Measurements from ENCODE around the gene PRRX2. TPM values are rescaled to one million over a fixed set of nuclear protein-coding genes. Genes with fewer than 3 reads are reported as not detected.
"Not testable (repeated sequence)": the region's sequence is repeated elsewhere in the genome, so short reads cannot be mapped to it uniquely, and the experiment has no call there.

PRRX2 gene
- total RNA-seq, 4 donors from 2014 or later = 9.6 to 32.1 (median 14.9) TPM

DNA sequence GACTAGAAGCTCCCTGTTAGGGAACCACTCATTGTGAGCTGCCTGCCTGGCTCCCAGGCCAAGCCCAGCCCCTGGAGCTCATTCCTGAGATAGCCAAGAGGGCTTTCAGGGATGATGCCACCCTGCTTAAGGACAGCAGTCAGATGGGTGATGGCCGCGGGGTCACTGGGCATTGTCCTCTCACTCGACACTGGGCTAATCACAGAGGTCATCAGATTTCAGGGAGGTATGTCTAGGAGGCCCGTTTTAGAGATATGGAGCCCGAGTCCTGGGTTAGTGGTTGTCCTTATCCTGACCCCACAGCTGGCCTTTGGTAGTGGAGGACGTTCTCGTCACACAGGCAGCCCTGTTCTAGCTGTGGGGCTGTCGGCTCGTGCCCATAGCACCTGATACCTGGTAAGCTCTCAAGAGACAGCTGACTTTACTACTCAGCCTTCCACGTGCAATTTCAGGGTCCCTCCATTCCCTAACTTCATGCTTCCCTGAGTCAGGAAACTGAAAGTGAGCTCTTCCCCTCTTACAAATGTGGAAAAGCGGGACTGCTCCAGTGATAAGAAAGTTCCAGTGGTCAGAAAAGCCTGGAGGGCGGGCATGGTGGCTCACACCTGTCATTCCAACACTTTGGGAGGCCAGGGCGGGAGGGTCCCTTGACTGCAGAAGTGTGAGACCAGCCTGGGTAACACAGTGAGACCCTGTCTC, 94.5 kb downstream of the PRRX2 start:
- H3K27ac ChIP-seq = no peak overlapping the region
- no peak for DNase-seq (ENCODE audit: low spot score in 2 of 2)
- WGBS, 2 donors = 76 to 85% methylated on average over 9 to 12 of the region's 13 CpGs

GRCh38 chr9:129760784-129761183, 95.3 kb downstream of the PRRX2 start:
- DNase-seq (ENCODE audit: low spot score in 2 of 2); H3K27me3 ChIP-seq; H3K4me3 ChIP-seq; H3K27ac ChIP-seq; H3K9me3 ChIP-seq; H3K36me3 ChIP-seq: not testable (repeated sequence)
- 91 to 95% methylated on average over 7 of the region's 7 CpGs for WGBS, 2 donors
- H3K4me1 ChIP-seq = peaks cover 0 to 37% (median 7%) of the 10 kb centered on the region in 4 donors

More for the DNA sequence above, 94.5 kb downstream of the PRRX2 start:
- no peaks in the 10 kb centered on the region for H3K27me3 ChIP-seq
- no peaks in the 10 kb centered on the region for H3K36me3 ChIP-seq
- peaks cover 0 to 37% (median 7%) of the 10 kb centered on the region in 4 donors for H3K4me1 ChIP-seq
- no peak overlapping the region for H3K4me3 ChIP-seq
- no peaks in the 10 kb centered on the region for H3K9me3 ChIP-seq
- TF ChIP-seq, protein P1, sequence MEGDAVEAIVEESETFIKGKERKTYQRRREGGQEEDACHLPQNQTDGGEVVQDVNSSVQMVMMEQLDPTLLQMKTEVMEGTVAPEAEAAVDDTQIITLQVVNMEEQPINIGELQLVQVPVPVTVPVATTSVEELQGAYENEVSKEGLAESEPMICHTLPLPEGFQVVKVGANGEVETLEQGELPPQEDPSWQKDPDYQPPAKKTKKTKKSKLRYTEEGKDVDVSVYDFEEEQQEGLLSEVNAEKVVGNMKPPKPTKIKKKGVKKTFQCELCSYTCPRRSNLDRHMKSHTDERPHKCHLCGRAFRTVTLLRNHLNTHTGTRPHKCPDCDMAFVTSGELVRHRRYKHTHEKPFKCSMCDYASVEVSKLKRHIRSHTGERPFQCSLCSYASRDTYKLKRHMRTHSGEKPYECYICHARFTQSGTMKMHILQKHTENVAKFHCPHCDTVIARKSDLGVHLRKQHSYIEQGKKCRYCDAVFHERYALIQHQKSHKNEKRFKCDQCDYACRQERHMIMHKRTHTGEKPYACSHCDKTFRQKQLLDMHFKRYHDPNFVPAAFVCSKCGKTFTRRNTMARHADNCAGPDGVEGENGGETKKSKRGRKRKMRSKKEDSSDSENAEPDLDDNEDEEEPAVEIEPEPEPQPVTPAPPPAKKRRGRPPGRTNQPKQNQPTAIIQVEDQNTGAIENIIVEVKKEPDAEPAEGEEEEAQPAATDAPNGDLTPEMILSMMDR (IDR thresholded peaks at IDR 0.05) = no peak
- no peak for TF ChIP-seq POLR2A (IDR thresholded peaks at IDR 0.05)
- TF ChIP-seq EP300 (IDR thresholded peaks at IDR 0.05) = no peak

GRCh38 chr9:129761293-129761900, 96.0 kb downstream of the PRRX2 start:
- no peak for TF ChIP-seq POLR2A (IDR thresholded peaks at IDR 0.05)
- TF ChIP-seq, protein P1 (IDR thresholded peaks at IDR 0.05) = no peak
- TF ChIP-seq EP300 (IDR thresholded peaks at IDR 0.05) = no peak
- Histone ChIP-seq H3K36me3 (no peaks in the 10 kb centered on the region), H3K4me3 (no peak overlapping the region), H3K27me3 (no peaks in the 10 kb centered on the region), H3K4me1 (peaks cover 0 to 37% (median 7%) of the 10 kb centered on the region in 4 donors), H3K27ac (peak overlapping the region in 3 of 4 donors; percentile 20 to 88 (median 77)), H3K9me3 (no peaks in the 10 kb centered on the region)
- 60 to 64% methylated on average over 11 of the region's 11 CpGs for WGBS, 2 donors
- no peak for DNase-seq (ENCODE audit: low spot score in 2 of 2)

GRCh38 chr9:129761901-129762369, 96.5 kb downstream of the PRRX2 start:
- Histone ChIP-seq H3K36me3 (no peaks in the 10 kb centered on the region), H3K4me3 (no peak overlapping the region)
- DNase-seq (ENCODE audit: low spot score in 2 of 2) = no peak

GRCh38 chr9:129762370-129762984, 97.0 kb downstream of the PRRX2 start:
- H3K27ac ChIP-seq = peak overlapping the region in 3 of 4 donors; percentile 77 to 88 (median 80)
- TF ChIP-seq EP300 (IDR thresholded peaks at IDR 0.05) = peak in 1 of 2 donors; percentile 55
- H3K9me3 ChIP-seq, H3K27me3 ChIP-seq, H3K4me3 ChIP-seq, H3K36me3 ChIP-seq: not testable (repeated sequence)
- peaks cover 0 to 31% (median 7%) of the 10 kb centered on the region in 4 donors for H3K4me1 ChIP-seq
- peak in 1 of 2 donors; percentile 43 for DNase-seq (ENCODE audit: low spot score in 2 of 2)
- WGBS, 2 donors = 33 to 43% methylated on average over 13 of the region's 13 CpGs

More at GRCh38 chr9:129761901-129762369, 96.5 kb downstream of the PRRX2 start:
- 18 to 29% methylated on average over 6 of the region's 6 CpGs for WGBS, 2 donors
- Histone ChIP-seq H3K9me3 (no peaks in the 10 kb centered on the region), H3K27me3 (no peaks in the 10 kb centered on the region), H3K4me1 (peaks cover 0 to 35% (median 7%) of the 10 kb centered on the region in 4 donors), H3K27ac (peak overlapping the region in 3 of 4 donors; percentile 20 to 88 (median 77))
- no peak for TF ChIP-seq EP300 (IDR thresholded peaks at IDR 0.05)

- no peak overlapping the region for H3K4me3 ChIP-seq
- no peaks in the 10 kb centered on the region for H3K27me3 ChIP-seq
- 49 to 52% methylated on average over 13 of the region's 13 CpGs for WGBS, 2 donors
- no peaks in the 10 kb centered on the region for H3K9me3 ChIP-seq
- peak overlapping the region; percentile 37 to 88 (median 78) for H3K27ac ChIP-seq
- TF ChIP-seq POLR2A (IDR thresholded peaks at IDR 0.05) = no peak
- TF ChIP-seq, protein P1 (IDR thresholded peaks at IDR 0.05) = no peak
- TF ChIP-seq EP300 (IDR thresholded peaks at IDR 0.05) = peak in 1 of 2 donors; percentile 57
- peaks cover 0 to 31% (median 7%) of the 10 kb centered on the region in 4 donors for H3K4me1 ChIP-seq
- no peaks in the 10 kb centered on the region for H3K36me3 ChIP-seq
- DNase-seq (ENCODE audit: low spot score in 2 of 2) = peak; percentile 50 to 67
Observed at GRCh38 chr9:129762985-129763926, 97.8 kb downstream of the PRRX2 start.
